GM21447 (cell line): ENCODE data around the gene RSPH6A.

Experiments
- ATAC-seq: cut with Tn5 transposase; IDR thresholded peaks from one replicate; pipeline ENCODE4 v1.9.1; 2021; ENCODE audit not compliant: unreplicated experiment

Gene RSPH6A

GRCh38 chr19:45825917-45826893 is 11.1 kb upstream of the RSPH6A start:
- ATAC-seq, result no peak

- no peak for ATAC-seq
Measured at GRCh38 chr19:45825263-45825605, 10.1 kb upstream of the RSPH6A start.

- ATAC-seq, result no peak
Measured at GRCh38 chr19:45824531-45825262, 9.6 kb upstream of the RSPH6A start.

- ATAC-seq, result no peak
Measured at GRCh38 chr19:45824041-45824471, 8.9 kb upstream of the RSPH6A start.

GRCh38 chr19:45823182-45823581 is 8.1 kb upstream of the RSPH6A start:
- ATAC-seq, result no peak

GRCh38 chr19:45822716-45823115 is 7.6 kb upstream of the RSPH6A start:
- no peak for ATAC-seq

GRCh38 chr19:45821570-45821969 is 6.5 kb upstream of the RSPH6A start:
- no peak for ATAC-seq

GRCh38 chr19:45821103-45821521 is 6.0 kb upstream of the RSPH6A start:
- ATAC-seq, result no peak

- no peak for ATAC-seq
Measured at GRCh38 chr19:45820413-45821102, 5.5 kb upstream of the RSPH6A start.

GRCh38 chr19:45819769-45820168 is 4.7 kb upstream of the RSPH6A start:
- no peak for ATAC-seq

- ATAC-seq, result no peak
Measured at GRCh38 chr19:45817725-45818301, 2.7 kb upstream of the RSPH6A start.

GRCh38 chr19:45817010-45817724 is 2.1 kb upstream of the RSPH6A start:
- ATAC-seq, result peak; percentile 88

GRCh38 chr19:45816236-45817009 is 1.3 kb upstream of the RSPH6A start:
- no peak for ATAC-seq

GRCh38 chr19:45815481-45816216 is 541 bp upstream of the RSPH6A start:
- ATAC-seq, result no peak

GRCh38 chr19:45814166-45814780 is 835 bp downstream of the RSPH6A start:
- no peak for ATAC-seq

- no peak for ATAC-seq
Measured at GRCh38 chr19:45812297-45812696, 2.8 kb downstream of the RSPH6A start.

GRCh38 chr19:45809643-45810159 is 5.4 kb downstream of the RSPH6A start:
- no peak for ATAC-seq

GRCh38 chr19:45805719-45806118 is 9.4 kb downstream of the RSPH6A start:
- no peak for ATAC-seq

GRCh38 chr19:45804959-45805230 is 10.2 kb downstream of the RSPH6A start:
- no peak for ATAC-seq
